HL-60 (cell line): ENCODE data around the gene RNF112.

Source experiments
- DNase-seq, 2 experiments: peaks; one replicate each; pipeline ENCODE4 v3.0.0-alpha.2; 2010 to 2020; ENCODE audit warnings: low read depth in 1 of 2, low spot score in 1 of 2
- H3K27ac ChIP-seq: fragments of 250-450 bp; sonication (Bioruptor Pico); replicated peaks from 2 replicates; pipeline ENCODE4 v1.5.1; 2020; ENCODE audit warnings: mild to moderate bottlenecking, moderate library complexity
- H3K27me3 ChIP-seq: fragments of 250-450 bp; sonication (Bioruptor Pico); 2 replicates; pipeline ENCODE4 v1.5.1; 2021; ENCODE audit warnings: mild to moderate bottlenecking, moderate library complexity; ENCODE audit not compliant: insufficient read depth, poor library complexity, severe bottlenecking
- H3K4me3 ChIP-seq: replicated peaks from 2 replicates; pipeline ENCODE4 v1.5.1; 2011; ENCODE audit warnings: mild to moderate bottlenecking, control low read depth, low read length; ENCODE audit not compliant: insufficient read depth
- GABPA ChIP-seq: IDR thresholded peaks from 2 replicates; pipeline ENCODE4 v1.6.1; 2012; ENCODE audit warnings: low read depth
- POLR2AphosphoS5 ChIP-seq: IDR thresholded peaks from 2 replicates; pipeline ENCODE4 v1.6.1; 2012; ENCODE audit warnings: low read depth
- SPI1 ChIP-seq: IDR thresholded peaks from 2 replicates; pipeline ENCODE4 v1.6.1; 2012; ENCODE audit warnings: low read depth, mild to moderate bottlenecking, borderline replicate concordance
- TF ChIP-seq, protein P1 (sequence below): IDR thresholded peaks from one replicate; pipeline ENCODE4 v1.5.1; 2011; ENCODE audit warnings: low read length, control low read depth, inconsistent platforms; ENCODE audit not compliant: insufficient read depth
- TF ChIP-seq, protein P2 (sequence below): IDR thresholded peaks from 2 replicates; pipeline ENCODE4 v1.6.1; 2012; ENCODE audit warnings: low read depth; ENCODE audit not compliant: insufficient replicate concordance

Gene RNF112

DNA sequence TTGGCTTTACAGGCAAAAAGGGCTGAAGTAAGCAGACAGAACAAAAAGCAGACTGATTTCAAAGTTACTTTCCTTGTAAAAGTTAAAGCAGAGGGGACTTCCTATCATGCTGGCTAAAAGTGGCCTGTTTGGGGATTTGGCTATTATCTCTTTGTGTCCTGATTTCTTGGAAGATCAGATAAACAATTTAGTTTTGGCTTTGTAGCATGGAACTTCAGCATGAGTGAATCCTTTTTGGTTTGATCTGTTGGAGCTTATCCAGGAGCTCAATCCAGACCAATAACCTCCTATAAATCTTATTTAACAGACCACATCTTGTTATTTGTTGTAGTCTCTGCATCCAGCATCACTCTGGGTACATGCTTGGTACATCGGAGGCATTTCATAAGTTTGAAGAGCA is 8.9 kb upstream of the RNF112 start:
- DNase-seq: no peak
- no peak overlapping the region for H3K27ac ChIP-seq
- TF ChIP-seq, protein P1, sequence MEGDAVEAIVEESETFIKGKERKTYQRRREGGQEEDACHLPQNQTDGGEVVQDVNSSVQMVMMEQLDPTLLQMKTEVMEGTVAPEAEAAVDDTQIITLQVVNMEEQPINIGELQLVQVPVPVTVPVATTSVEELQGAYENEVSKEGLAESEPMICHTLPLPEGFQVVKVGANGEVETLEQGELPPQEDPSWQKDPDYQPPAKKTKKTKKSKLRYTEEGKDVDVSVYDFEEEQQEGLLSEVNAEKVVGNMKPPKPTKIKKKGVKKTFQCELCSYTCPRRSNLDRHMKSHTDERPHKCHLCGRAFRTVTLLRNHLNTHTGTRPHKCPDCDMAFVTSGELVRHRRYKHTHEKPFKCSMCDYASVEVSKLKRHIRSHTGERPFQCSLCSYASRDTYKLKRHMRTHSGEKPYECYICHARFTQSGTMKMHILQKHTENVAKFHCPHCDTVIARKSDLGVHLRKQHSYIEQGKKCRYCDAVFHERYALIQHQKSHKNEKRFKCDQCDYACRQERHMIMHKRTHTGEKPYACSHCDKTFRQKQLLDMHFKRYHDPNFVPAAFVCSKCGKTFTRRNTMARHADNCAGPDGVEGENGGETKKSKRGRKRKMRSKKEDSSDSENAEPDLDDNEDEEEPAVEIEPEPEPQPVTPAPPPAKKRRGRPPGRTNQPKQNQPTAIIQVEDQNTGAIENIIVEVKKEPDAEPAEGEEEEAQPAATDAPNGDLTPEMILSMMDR: no peak
- TF ChIP-seq GABPA: no peak
- no peak for TF ChIP-seq SPI1
- TF ChIP-seq, protein P2, sequence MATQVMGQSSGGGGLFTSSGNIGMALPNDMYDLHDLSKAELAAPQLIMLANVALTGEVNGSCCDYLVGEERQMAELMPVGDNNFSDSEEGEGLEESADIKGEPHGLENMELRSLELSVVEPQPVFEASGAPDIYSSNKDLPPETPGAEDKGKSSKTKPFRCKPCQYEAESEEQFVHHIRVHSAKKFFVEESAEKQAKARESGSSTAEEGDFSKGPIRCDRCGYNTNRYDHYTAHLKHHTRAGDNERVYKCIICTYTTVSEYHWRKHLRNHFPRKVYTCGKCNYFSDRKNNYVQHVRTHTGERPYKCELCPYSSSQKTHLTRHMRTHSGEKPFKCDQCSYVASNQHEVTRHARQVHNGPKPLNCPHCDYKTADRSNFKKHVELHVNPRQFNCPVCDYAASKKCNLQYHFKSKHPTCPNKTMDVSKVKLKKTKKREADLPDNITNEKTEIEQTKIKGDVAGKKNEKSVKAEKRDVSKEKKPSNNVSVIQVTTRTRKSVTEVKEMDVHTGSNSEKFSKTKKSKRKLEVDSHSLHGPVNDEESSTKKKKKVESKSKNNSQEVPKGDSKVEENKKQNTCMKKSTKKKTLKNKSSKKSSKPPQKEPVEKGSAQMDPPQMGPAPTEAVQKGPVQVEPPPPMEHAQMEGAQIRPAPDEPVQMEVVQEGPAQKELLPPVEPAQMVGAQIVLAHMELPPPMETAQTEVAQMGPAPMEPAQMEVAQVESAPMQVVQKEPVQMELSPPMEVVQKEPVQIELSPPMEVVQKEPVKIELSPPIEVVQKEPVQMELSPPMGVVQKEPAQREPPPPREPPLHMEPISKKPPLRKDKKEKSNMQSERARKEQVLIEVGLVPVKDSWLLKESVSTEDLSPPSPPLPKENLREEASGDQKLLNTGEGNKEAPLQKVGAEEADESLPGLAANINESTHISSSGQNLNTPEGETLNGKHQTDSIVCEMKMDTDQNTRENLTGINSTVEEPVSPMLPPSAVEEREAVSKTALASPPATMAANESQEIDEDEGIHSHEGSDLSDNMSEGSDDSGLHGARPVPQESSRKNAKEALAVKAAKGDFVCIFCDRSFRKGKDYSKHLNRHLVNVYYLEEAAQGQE: no peak
- no peak for TF ChIP-seq POLR2AphosphoS5
- H3K27me3 ChIP-seq: no peaks in the 10 kb centered on the region
- H3K4me3 ChIP-seq: no peak overlapping the region

DNA sequence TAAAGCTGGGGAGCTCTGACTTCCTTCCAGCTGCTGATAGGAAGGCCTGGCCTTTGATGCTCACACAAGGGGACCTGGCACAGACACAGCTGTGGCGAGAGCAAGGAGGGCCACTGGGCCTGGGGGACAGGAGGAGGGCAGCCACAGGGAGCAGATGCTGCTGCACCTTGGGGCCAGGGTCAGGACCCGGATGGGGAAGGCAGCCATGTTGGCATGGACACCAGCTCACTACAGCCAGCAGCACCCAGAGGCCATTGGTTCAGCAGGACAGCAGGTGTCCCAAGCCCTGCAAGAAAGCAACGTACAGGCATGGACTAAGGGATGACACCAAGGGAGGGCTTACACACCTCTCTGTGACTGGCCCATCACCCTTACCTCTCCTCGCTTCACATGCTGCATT is 8.0 kb upstream of the RNF112 start:
- no peak for TF ChIP-seq GABPA
- TF ChIP-seq, protein P1: no peak
- no peak for TF ChIP-seq SPI1
- TF ChIP-seq, protein P2: no peak
- no peak for TF ChIP-seq POLR2AphosphoS5
- Histone ChIP-seq H3K4me3 (no peak overlapping the region), H3K27me3 (no peaks in the 10 kb centered on the region), H3K27ac (no peak overlapping the region)
- DNase-seq: no peak

DNA sequence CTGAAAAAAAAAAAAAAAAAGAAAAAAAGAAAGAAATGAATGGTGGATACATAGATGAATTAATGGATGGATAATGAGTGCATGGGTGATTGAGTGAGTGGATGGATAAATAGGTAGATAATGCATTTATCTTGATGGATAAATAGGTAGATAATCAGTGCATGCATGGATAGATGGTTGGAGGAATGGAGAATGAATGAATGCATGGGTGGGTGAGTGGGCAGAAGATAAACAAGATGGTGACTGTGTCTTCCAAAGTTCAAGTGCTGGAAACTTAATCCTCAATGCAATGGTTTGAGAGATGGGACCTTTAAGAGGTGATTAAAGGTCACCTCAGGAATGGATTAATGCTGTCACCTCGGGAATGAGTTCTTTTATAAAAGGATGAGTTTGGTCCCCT is 6.8 kb upstream of the RNF112 start:
- H3K27me3 ChIP-seq: no peaks in the 10 kb centered on the region
- DNase-seq: no peak
- H3K4me3 ChIP-seq: no peak overlapping the region
- TF ChIP-seq GABPA (no peak), POLR2AphosphoS5 (no peak), SPI1 (no peak)
- no peak overlapping the region for H3K27ac ChIP-seq

DNA sequence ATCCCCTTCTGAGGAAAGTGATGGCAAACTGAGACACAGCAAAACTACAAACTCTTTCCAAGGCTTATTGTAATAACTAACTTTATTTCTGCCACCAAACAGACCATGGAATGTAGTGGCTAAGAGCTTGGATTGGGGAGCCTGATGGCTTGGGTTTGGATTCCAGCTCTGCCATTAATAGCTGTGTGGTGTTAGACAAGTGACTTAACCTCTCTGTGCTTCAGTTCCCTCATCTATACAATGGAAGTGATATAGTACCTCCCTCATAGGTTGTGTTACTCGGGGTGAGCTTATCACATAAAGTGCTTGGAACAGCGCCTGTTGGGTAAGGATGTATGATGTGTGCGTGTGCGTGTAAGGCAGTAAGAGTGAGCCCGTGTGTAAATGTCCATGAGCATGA is 5.9 kb upstream of the RNF112 start:
- TF ChIP-seq, protein P1: no peak
- TF ChIP-seq, protein P2: no peak
- TF ChIP-seq GABPA: no peak
- no peak for TF ChIP-seq SPI1
- no peak for TF ChIP-seq POLR2AphosphoS5
- Histone ChIP-seq H3K27me3 (no peaks in the 10 kb centered on the region), H3K4me3 (no peak overlapping the region), H3K27ac (no peak overlapping the region)
- no peak for DNase-seq
